Measurements from ENCODE around the gene RAB12.

RAB12 gene

DNA sequence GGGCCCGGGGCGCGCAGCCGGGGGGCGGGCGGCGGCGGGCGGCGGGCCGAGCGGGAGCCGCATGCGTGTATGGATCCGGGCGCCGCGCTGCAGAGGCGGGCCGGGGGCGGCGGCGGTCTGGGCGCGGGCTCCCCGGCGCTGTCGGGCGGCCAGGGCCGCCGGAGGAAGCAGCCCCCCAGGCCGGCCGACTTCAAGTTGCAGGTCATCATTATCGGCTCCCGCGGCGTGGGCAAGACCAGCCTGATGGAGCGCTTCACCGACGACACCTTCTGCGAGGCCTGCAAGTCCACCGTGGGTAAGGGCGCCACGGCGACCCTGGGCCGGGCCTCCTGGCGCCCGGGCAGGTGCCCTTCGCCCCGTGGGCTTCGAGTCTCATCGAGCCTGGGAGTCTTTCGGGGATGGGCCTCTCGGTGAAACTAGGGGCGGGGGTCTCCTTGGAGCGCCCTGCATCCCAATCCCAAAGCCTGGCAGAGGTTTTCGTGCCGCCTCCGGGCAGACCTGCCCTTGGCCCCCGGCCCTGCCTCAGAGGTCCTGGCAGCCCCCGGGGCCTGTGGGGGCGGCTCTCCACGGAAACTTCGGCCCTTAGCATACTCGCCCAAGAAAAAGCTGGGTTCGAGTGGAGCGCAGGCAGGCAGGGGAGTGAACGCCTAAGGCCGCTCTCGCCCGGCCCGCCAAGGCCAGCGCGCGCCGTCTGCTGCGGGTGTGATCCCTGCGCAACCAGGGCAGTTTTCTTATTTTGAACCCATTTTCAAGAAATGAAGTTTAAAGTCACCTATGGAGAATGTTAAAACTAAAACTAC is 622 bp downstream of the RAB12 start:
- peak overlapping the region; percentile 90 for H3K4ac ChIP-seq (ENCODE audit: low read depth, low read length)
- peak overlapping the region; percentile 77 for H3K14ac ChIP-seq (ENCODE audit: low read length)
- peaks cover 6% of the 10 kb centered on the region for H3K79me2 ChIP-seq (ENCODE audit: control insufficient read depth, insufficient read depth, low read length, poor library complexity)
- no CpG with 5 or more reads among the region's 78 CpGs for WGBS (ENCODE audit: extremely low coverage, insufficient coverage, insufficient read length)
- H3K4me2 ChIP-seq (ENCODE audit: low read length): peak overlapping the region; percentile 99
- H2AK5ac ChIP-seq (ENCODE audit: low read length): peak overlapping the region; percentile 53
- H3K18ac ChIP-seq (ENCODE audit: low read length): peak overlapping the region; percentile 80
- no peak overlapping the region for H2BK120ac ChIP-seq (ENCODE audit: insufficient read depth, low read length, poor library complexity)
- H3K4me3 ChIP-seq (ENCODE audit: low read depth, low read length): peak overlapping the region; percentile 85
- H2BK5ac ChIP-seq (ENCODE audit: low read depth, low read length, poor library complexity): no peak overlapping the region
- H3K27ac ChIP-seq (ENCODE audit: low read depth, low read length): no peak overlapping the region
- peak overlapping the region; percentile 69 for H2AFZ ChIP-seq (ENCODE audit: insufficient read depth, low read length, poor library complexity)
- H2BK12ac ChIP-seq (ENCODE audit: low read length): no peak overlapping the region
- peak in 1 of 2 donors; percentile 37 for DNase-seq
- H3K36me3 ChIP-seq (ENCODE audit: control insufficient read depth in 1 of 2, insufficient read depth in 2 of 2, low read length in 2 of 2): peaks cover 3% of the 10 kb centered on the region in 2 experiments
- no peaks in the 10 kb centered on the region for H3K9me3 ChIP-seq (ENCODE audit: insufficient read depth, low read depth, low read length)
- H4K8ac ChIP-seq (ENCODE audit: low read depth, low read length): peak overlapping the region; percentile 81
- H3K9ac ChIP-seq (ENCODE audit: low read length): peak overlapping the region; percentile 82
- H3K27me3 ChIP-seq (ENCODE audit: insufficient read depth, low read length): no peaks in the 10 kb centered on the region
- peak overlapping the region; percentile 73 for H4K91ac ChIP-seq (ENCODE audit: low read depth, low read length)
- H3K79me1 ChIP-seq (ENCODE audit: low read length): peaks cover 7% of the 10 kb centered on the region
- H3K23ac ChIP-seq (ENCODE audit: low read length): peak overlapping the region; percentile 19
- peaks cover 8 to 13% of the 10 kb centered on the region in 2 experiments for H3K4me1 ChIP-seq (ENCODE audit: control insufficient read depth in 1 of 2, insufficient read depth in 2 of 2, low read length in 2 of 2)
- peak overlapping the region; percentile 70 for H4K12ac ChIP-seq (ENCODE audit: low read depth, low read length)

DNA sequence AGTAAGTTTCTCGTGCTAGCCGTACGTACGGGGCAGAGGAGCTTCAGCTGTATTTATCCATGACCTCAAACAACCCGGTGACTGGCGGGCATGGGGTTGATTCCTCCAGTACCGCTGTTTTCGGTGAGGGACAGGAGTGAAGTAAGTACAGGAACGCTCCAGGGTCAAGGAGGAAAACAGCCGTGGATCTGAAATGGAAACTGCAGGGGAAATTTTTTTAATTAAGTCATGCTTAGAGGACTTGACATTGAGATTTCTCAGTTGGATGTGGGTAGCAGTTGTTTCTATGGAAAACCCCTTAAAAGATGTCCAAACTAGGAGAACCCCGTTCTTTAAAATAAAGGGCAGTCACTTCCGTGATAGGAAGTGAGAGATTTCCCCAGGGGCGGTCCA is 1.2 kb downstream of the RAB12 start:
- Histone ChIP-seq H2AFZ (ENCODE audit: insufficient read depth, low read length, poor library complexity) (no peak overlapping the region), H3K79me1 (ENCODE audit: low read length) (peaks cover 7% of the 10 kb centered on the region), H3K9ac (ENCODE audit: low read length) (peak overlapping the region; percentile 67), H3K27me3 (ENCODE audit: insufficient read depth, low read length) (no peaks in the 10 kb centered on the region), H4K8ac (ENCODE audit: low read depth, low read length) (no peak overlapping the region), H3K14ac (ENCODE audit: low read length) (no peak overlapping the region), H3K18ac (ENCODE audit: low read length) (no peak overlapping the region), H4K12ac (ENCODE audit: low read depth, low read length) (no peak overlapping the region), H3K36me3 (ENCODE audit: control insufficient read depth in 1 of 2, insufficient read depth in 2 of 2, low read length in 2 of 2) (peaks cover 3% of the 10 kb centered on the region in 2 experiments), H4K91ac (ENCODE audit: low read depth, low read length) (no peak overlapping the region), H2BK5ac (ENCODE audit: low read depth, low read length, poor library complexity) (no peak overlapping the region), H2BK12ac (ENCODE audit: low read length) (no peak overlapping the region), H3K4ac (ENCODE audit: low read depth, low read length) (peak overlapping the region; percentile 65), H3K23ac (ENCODE audit: low read length) (no peak overlapping the region), H2AK5ac (ENCODE audit: low read length) (no peak overlapping the region), H3K4me3 (ENCODE audit: low read depth, low read length) (peak overlapping the region; percentile 85), H2BK120ac (ENCODE audit: insufficient read depth, low read length, poor library complexity) (no peak overlapping the region), H3K79me2 (ENCODE audit: control insufficient read depth, insufficient read depth, low read length, poor library complexity) (peaks cover 7% of the 10 kb centered on the region), H3K27ac (ENCODE audit: low read depth, low read length) (no peak overlapping the region), H3K9me3 (ENCODE audit: insufficient read depth, low read depth, low read length) (no peaks in the 10 kb centered on the region), H3K4me2 (ENCODE audit: low read length) (peak overlapping the region; percentile 99), H3K4me1 (ENCODE audit: control insufficient read depth in 1 of 2, insufficient read depth in 2 of 2, low read length in 2 of 2) (peaks cover 8 to 13% of the 10 kb centered on the region in 2 experiments)
- no CpG with 5 or more reads among the region's 13 CpGs for WGBS (ENCODE audit: extremely low coverage, insufficient coverage, insufficient read length)
- peak in 1 of 2 donors; percentile 21 for DNase-seq

DNA sequence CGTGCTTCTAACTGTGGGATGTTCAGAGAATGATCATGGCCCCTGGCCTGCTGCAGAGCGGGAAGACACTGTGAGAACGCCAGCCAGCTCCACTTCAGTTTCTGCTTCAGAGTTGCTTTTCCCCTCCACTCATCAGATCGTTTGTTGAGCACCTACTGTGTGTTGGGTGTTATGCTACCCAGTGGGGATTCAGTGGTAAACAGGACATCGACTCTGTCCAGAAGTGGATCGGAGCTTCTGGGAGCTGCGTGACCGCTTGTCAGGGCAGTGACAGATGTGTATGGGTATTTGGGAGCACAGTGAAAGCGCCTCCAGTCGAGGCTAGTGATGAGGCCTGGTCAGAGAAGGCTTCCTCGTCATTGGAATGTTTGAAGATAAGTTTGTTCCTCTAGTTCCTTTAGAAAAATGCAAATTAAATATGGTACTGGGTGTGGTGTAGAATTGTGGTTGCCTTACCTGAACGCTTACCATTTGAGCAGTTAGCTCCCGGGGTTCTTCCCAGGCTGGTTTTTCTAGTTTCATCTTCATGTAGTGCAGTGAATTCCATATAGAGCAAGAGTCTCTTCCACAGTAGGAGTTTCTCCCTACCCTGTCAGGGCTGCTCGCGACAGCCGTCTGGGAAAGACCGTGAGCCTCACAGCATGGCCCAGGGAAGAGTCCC is 2.8 kb downstream of the RAB12 start:
- Histone ChIP-seq H4K8ac (ENCODE audit: low read depth, low read length) (no peak overlapping the region), H2AFZ (ENCODE audit: insufficient read depth, low read length, poor library complexity) (no peak overlapping the region), H4K12ac (ENCODE audit: low read depth, low read length) (no peak overlapping the region), H3K9me3 (ENCODE audit: insufficient read depth, low read depth, low read length) (no peaks in the 10 kb centered on the region), H2BK12ac (ENCODE audit: low read length) (no peak overlapping the region), H4K91ac (ENCODE audit: low read depth, low read length) (no peak overlapping the region), H3K9ac (ENCODE audit: low read length) (no peak overlapping the region), H3K27me3 (ENCODE audit: insufficient read depth, low read length) (no peaks in the 10 kb centered on the region), H3K4me1 (ENCODE audit: control insufficient read depth in 1 of 2, insufficient read depth in 2 of 2, low read length in 2 of 2) (peaks cover 8 to 13% of the 10 kb centered on the region in 2 experiments), H3K18ac (ENCODE audit: low read length) (no peak overlapping the region), H2BK120ac (ENCODE audit: insufficient read depth, low read length, poor library complexity) (no peak overlapping the region), H3K79me2 (ENCODE audit: control insufficient read depth, insufficient read depth, low read length, poor library complexity) (peaks cover 7% of the 10 kb centered on the region), H3K27ac (ENCODE audit: low read depth, low read length) (peak overlapping the region; percentile 27), H3K14ac (ENCODE audit: low read length) (no peak overlapping the region), H2BK5ac (ENCODE audit: low read depth, low read length, poor library complexity) (no peak overlapping the region), H3K4me3 (ENCODE audit: low read depth, low read length) (no peak overlapping the region), H2AK5ac (ENCODE audit: low read length) (no peak overlapping the region), H3K23ac (ENCODE audit: low read length) (no peak overlapping the region), H3K4ac (ENCODE audit: low read depth, low read length) (peak overlapping the region; percentile 50), H3K79me1 (ENCODE audit: low read length) (peaks cover 7% of the 10 kb centered on the region), H3K4me2 (ENCODE audit: low read length) (peak overlapping the region; percentile 18), H3K36me3 (ENCODE audit: control insufficient read depth in 1 of 2, insufficient read depth in 2 of 2, low read length in 2 of 2) (peaks cover 3 to 5% of the 10 kb centered on the region in 2 experiments)
- peak; percentile 65 to 79 for DNase-seq
- no CpG with 5 or more reads among the region's 17 CpGs for WGBS (ENCODE audit: extremely low coverage, insufficient coverage, insufficient read length)

DNA sequence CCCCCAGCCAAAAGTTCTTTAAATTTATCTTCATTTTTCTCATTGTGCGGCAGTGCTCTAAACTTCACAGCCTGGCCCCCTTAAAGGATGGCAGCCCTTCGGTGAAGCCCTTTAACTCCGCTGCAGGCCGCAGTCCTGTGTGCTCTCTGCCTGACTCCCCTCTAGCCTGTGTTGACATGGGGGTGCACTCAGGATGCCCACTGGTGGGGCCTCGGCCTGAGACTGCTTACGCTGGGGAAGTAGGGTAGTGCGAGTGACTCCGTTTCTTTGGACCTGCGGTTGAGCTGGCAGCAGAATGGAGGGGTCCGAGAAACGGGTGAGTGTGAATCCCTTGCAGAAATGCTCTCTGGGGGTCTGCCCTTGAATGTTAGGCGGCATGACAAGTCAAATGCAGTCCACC is 5.6 kb downstream of the RAB12 start:
- H3K18ac ChIP-seq (ENCODE audit: low read length): peak overlapping the region; percentile 37
- H3K9me3 ChIP-seq (ENCODE audit: insufficient read depth, low read depth, low read length): no peaks in the 10 kb centered on the region
- peaks cover 3 to 5% of the 10 kb centered on the region in 2 experiments for H3K36me3 ChIP-seq (ENCODE audit: control insufficient read depth in 1 of 2, insufficient read depth in 2 of 2, low read length in 2 of 2)
- H4K91ac ChIP-seq (ENCODE audit: low read depth, low read length): no peak overlapping the region
- H4K8ac ChIP-seq (ENCODE audit: low read depth, low read length): no peak overlapping the region
- no peak overlapping the region for H2BK12ac ChIP-seq (ENCODE audit: low read length)
- no peaks in the 10 kb centered on the region for H3K79me1 ChIP-seq (ENCODE audit: low read length)
- no peak overlapping the region for H2AFZ ChIP-seq (ENCODE audit: insufficient read depth, low read length, poor library complexity)
- no peak overlapping the region for H3K23ac ChIP-seq (ENCODE audit: low read length)
- H2AK5ac ChIP-seq (ENCODE audit: low read length): no peak overlapping the region
- H3K9ac ChIP-seq (ENCODE audit: low read length): no peak overlapping the region
- H3K27me3 ChIP-seq (ENCODE audit: insufficient read depth, low read length): no peaks in the 10 kb centered on the region
- no peak overlapping the region for H3K4me3 ChIP-seq (ENCODE audit: low read depth, low read length)
- H3K14ac ChIP-seq (ENCODE audit: low read length): no peak overlapping the region
- no peak overlapping the region for H2BK5ac ChIP-seq (ENCODE audit: low read depth, low read length, poor library complexity)
- no peak overlapping the region for H2BK120ac ChIP-seq (ENCODE audit: insufficient read depth, low read length, poor library complexity)
- H3K27ac ChIP-seq (ENCODE audit: low read depth, low read length): no peak overlapping the region
- H4K12ac ChIP-seq (ENCODE audit: low read depth, low read length): no peak overlapping the region
- H3K4me2 ChIP-seq (ENCODE audit: low read length): no peak overlapping the region
- H3K4ac ChIP-seq (ENCODE audit: low read depth, low read length): peak overlapping the region; percentile 43
- peaks cover 8 to 13% of the 10 kb centered on the region in 2 experiments for H3K4me1 ChIP-seq (ENCODE audit: control insufficient read depth in 1 of 2, insufficient read depth in 2 of 2, low read length in 2 of 2)
- DNase-seq: no peak
- no CpG with 5 or more reads among the region's 12 CpGs for WGBS (ENCODE audit: extremely low coverage, insufficient coverage, insufficient read length)
- peaks cover 6% of the 10 kb centered on the region for H3K79me2 ChIP-seq (ENCODE audit: control insufficient read depth, insufficient read depth, low read length, poor library complexity)
